Stimulated activated CD8-positive, alpha-beta memory T cell treated with anti-CD3 and anti-CD28 coated beads, Interleukin-4, amount 100 ng/mL, for 24 hours (primary cell): ENCODE results near the gene ATXN3L.
"Not testable (repeated sequence)": the region's sequence is repeated elsewhere in the genome, so short reads cannot be mapped to it uniquely, and the experiment has no call there.

ENCODE experiments used
- DNase-seq: peaks from one replicate; pipeline ENCODE4 v3.0.0-alpha.2; 2020; ENCODE audit warnings: low read depth

Gene ATXN3L

DNA sequence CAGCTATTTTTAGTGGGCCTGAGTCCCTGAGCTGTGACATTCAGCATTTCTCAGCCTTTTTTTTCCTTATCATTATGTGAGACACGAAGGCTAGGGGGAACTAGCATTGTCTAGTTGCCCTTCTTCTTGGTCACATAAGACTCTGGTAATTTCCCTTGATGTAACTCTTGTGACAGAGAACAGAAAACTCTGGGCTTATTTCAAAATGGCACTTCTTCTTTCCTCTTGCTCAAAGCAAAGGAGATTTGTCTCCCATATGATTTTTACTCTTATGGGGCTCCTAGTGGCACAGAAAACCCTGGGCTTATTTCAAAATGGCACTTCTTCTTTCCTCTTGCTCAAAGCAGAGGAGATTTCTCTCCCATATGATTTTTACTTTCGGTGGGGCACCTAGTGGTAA is 14.7 kb downstream of the ATXN3L start:
- no peak for DNase-seq

DNA sequence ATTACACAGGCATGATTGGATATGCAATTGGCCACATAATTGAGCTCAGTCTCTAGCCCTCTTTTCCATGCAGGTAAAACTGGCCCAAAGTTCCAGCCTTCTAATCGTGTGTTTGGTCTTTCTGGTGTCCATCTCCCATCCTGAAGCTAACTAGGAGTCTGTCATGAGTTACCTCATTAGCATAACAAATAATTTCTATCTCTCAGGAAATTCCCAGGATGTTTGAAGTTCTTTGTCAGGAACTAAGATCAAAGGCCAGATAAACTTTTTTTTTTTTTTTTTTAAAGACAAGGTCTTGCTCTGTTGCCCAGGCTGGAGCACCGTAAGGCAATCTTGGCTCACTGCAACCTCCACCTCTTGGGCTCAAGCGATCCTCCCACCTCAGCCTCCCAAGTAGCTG is 15.8 kb downstream of the ATXN3L start:
- DNase-seq: no peak

DNA sequence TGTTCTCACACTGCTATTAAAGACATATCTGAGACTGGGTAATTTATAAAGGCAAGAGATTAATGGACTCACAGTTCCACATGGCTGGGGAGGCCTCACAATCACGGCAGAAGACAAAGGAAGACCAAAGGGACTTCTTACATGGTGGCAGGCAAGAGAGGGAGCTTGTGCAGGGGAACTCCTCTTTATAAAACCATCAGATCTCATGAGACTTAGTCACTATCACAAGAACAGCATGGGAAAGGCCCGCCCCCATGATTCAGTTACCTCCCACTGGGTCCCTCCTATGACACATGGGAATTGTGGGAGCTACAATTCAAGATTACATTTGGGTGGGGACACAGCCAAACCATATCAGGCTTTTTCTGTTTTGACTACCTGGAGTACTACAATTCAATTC is 16.6 kb downstream of the ATXN3L start:
- not testable (repeated sequence) for DNase-seq

DNA sequence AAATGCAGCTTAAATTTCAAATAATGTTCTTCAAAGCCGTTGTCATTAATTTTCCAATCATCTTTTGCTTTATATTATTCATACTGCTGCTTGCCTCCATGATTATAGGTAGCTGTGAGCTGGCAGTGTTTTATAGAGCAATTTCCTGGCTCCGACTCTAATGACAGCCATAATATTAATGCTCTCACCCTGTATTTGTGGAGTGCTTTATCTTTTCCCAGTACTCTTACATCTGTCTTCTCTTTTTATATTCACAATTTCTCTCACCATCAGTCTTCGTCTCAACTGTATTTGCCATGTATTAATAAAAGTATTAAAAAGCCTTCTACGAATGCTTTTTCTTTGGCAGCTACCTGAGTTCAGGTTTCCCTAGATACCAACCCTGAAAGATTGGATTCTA is 21.0 kb downstream of the ATXN3L start:
- no peak for DNase-seq

DNA sequence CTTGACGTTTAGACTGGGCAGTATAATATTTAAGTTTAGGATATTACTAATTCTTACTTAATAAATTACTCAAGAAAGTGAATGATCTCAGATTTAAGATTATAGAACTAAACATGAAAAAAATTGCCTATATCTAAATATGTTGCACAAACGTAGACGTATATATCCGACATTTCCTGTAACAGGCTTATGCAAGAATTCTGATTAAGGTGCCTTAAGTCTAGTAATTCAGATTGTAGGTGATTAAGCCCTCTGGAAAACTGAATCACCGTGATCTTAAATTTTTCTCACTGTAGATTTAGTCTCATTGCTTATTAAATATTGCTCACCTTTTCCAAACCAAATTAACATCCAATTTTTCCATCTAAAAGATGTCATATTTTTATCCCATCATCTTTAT is 24.0 kb downstream of the ATXN3L start:
- DNase-seq: no peak

DNA sequence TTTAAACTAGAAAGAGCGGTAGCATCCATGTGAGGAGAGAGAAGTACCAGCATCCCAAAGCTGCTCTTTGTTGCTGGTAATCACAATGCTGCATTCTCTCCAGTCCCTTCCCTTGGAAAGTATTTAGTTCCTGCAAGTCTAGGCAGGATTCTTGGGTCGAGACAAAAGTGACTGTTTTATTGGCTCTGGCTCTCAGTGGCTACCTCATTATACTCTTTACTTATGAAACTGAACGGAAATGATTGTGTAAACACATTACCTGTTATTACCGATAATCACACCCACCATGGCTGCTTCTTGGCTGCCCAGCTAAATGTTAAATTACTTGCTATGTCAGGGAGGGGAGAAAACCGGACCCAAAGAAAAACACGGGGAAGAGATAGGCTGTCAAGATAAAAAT is 26.2 kb downstream of the ATXN3L start:
- no peak for DNase-seq

DNA sequence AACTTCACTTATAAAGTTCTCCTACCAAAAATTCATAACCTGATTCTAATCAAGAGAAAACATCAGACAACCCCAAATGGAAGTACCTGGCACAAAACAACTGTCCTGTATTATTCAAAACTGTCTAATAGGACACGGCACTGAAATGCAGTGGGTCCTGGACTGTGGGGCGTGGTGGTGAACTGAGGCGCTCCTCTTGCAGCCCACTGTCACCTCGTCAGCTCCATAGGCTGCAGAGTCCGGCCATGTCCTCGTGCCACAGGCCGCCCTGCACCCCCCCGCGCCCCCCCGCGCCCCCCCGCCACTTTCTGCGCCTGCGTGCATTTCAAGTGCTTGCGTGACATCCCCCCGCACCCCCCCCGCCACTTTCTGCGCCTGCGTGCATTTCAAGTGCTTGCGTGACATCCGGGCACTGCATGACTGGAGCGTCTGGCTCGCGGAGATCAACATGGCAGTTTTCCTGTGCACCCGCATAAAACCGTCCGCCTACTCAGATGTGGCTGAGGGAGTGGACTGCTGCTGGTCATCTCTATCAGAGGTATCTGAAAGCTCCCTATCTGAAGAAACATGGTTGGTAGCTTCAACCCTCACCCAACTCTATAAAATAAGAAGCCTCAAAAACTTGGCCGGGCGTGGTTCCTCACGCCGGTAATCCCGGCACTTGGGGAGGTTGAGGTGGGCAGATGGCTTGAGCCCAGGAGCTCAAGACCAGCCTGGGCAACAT is 28.8 kb downstream of the ATXN3L start:
- DNase-seq: no peak

DNA sequence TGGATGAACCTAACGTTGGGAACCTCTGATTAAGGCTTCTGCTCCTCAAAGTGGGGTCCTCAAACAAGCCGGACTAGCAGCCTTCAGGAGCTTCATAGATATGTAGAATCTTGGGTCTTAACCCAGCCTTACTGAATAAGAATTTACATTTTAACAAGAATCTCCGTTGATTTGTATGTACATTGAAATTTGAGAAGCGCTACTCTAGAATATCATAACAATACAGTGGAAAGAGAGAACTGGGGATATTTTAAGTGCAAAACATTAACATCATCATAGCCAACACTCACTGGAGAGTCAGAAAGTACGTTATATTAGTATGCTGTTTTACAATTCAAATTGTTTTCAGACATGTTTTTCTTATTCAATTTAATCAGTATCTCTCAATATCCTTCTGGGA is 31.2 kb downstream of the ATXN3L start:
- no peak for DNase-seq

DNA sequence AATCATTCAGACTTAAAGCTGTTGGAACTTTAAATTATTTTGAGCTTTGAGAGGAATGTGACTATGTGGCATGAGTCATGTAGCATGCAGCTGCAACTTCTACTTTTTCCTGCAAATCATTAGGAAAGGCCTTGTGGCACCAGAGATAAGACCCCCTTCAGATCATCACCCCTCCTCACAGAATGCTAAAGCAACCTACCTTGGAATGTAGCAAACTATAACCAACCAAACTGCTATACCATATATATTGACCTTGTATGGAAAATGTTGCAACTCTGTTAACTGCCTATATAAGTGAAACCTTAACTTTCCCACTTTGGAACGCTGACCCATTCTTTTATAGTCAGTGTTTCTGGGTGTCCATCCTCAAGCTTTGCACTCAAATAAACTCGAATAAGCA is 32.0 kb downstream of the ATXN3L start:
- no peak for DNase-seq

DNA sequence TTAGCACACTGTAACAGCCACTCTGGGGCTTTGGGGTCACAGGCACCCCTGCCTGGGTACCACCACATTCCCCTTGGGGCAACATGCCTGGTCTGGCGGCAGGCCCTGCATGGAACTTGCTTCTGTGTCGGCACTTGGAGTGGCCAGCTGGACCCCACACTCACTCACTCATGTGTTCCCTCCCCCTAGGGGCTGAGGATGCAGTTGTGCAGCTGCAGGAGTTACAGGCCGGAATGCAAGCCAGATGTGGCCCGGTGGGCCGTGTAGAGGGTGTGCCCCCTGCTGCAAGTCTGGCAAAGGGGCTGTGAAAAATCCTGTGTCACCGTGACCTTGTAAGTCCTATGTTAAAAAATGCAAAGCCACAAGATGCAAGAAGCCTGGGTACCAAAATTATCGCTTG is 34.2 kb downstream of the ATXN3L start:
- no peak for DNase-seq

DNA sequence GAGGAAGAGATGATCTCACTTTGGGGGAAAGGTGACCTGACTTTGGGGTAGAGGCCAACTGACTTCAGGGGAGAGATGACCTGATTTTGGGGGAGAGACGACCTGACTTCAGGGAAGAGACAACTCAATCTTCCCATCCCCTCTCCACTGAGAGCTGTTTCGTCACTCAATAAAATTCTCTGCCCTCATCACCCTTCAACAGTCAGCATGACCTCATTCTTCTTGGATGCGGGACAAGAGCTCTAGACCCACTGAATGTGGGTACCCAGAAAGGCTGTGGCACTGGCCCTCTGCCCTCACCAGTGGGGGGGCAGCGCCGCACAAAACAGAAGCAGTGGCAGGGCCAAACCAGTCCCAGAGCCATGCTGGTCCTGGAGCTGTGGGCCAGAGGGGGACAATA is 34.6 kb downstream of the ATXN3L start:
- no peak for DNase-seq

DNA sequence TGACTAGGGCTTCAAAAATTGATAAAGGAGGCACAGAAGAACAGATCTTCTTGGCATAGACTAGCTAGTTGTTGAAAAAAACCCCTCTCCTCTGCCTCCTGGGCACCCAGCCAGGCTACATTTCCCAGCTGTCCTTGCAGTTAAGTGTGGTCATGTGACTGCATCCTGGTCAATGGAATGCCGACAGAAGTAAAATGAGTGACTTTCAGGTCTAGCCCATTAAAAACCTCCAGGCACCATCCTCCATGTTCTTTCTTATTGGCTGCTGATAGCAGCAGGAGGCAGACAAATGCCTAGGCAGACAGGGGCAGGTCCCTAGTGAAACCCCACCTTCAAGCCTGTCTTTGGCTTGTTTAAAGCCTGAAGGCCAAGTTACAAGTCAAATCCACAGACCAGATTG is 35.3 kb downstream of the ATXN3L start:
- DNase-seq: no peak

DNA sequence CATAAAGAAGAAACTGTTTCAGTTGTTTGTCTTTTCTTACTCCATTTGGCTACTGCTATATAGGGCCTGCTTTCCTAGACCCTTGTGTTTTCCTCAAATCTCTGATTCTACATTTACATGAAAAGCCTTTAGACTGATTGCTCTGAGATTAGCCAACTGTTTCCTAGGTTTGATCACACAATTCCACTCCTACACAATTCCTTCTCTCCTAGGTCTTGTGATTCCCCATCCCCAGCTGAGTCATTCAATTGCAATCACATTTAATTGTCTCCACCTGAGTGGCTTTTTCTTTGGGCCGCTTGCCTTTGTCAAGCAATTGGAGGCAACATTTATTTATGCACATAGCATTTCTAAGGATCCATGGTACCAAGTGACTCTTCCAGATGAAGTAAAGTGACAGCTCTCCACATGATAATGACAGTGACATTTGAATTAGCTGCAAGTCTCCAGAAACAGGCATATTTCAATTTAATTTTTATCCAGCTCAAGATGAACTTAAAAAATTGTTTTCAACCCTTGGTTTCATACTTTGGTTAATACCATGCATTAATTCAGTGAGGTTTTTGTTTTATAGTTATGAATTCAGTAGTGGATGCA is 35.8 kb downstream of the ATXN3L start:
- no peak for DNase-seq

DNA sequence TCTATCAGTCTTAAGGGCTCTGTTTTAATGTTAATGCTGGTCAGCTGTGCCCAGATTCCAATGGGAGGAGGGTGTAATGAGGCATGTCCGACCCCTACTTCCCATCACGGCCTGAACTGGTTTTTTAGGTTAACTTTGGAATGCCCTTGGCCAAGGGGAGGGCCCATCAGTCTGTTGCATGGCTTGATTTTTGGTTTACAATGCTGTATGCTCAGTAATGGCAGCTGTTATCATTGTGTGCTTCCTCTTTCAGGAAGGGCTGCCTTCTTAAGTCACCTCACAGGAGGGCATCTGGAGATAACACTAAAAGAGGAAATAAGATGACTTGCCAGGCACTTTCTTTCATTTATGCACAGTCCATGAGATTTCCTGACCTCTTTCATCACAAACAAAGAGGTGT is 36.3 kb downstream of the ATXN3L start:
- DNase-seq: no peak

DNA sequence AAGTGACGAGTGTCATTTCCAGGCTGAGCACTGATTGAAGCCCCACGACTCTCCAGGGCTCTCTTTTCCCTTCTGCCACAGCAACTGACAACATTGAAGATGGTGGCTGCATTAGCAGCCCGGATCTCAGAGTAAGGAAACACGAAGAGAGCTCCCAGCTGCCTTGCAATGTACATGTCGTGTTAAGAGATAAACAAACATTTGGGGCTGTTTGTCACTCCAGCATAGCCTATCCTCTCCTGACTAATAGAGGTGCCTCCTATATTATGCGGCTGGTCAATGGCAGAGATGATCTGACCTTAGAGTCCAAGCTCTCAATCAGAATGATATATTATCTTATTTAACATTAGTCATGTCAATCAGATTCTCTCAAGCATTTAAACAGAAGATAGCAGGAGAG is 38.6 kb downstream of the ATXN3L start:
- DNase-seq: no peak

DNA sequence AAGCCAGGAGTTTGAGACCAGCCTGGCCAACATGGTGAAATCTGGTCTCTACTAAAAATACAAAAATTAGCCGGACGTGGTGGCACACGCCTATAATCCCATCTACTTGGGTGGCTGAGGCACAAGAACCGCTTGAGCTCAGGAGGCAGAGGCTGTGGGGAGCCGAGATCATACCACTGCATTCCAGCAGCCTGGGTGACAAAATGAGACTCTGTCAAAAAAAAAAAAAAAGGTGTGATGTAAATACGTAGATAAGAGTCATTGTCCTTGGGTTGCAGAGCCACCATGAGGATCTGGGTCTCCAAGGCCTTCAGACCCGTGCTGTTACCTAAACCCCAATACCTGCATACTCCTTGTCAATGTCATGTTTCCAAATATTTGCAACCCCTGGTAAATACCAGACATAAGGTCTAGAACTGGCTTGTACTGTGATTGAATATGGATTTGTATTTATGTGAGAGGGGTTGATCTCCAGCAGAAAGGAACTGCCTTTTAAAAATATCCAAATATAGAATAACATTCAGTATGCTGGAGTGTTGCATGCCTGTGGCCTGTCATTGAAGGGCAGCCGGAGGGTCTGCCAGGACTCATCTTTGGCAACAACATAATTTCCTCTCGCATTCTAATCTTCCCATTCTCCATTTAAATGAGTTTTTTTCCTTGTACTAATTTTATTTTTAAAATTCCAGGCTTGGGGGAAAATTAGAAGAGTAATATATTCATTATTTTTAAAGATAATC is 40.4 kb downstream of the ATXN3L start:
- no peak for DNase-seq

DNA sequence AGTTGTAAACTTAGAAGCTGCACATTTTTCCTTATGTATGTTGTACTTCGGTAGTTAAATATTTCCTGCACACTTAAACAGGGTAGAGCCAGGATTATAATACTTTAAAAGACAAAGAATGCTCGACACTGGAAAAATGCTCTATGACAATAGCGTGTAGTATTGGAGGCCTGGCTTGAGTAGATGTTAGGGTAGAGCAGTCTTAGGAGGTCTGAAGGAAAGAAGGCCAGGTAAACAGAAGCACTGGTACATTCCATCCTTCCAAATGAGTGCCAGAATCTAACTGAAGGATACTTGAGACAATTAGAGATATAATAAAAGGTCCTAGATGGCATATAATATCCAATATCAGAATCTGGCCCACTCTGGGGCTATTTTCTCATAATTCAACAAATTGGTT is 42.3 kb downstream of the ATXN3L start:
- DNase-seq: no peak

DNA sequence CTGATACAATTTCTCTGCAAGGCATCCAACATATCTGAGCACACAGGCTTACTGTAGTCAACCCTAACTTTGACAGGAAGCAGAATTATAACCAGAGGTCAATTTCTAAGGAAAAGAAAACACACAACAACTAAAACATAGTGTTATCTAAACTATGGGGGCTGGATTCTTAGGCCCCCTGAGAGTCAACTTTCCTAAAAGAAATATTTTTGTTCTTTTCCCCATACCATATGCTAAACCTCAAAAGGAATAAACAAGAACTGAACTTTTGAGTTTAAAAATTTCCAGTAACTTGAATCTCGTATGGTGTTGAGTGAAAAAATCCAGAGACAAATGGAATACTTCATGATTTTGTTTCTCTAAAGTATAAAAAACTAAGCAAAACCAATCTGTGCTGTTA is 42.9 kb downstream of the ATXN3L start:
- no peak for DNase-seq

DNA sequence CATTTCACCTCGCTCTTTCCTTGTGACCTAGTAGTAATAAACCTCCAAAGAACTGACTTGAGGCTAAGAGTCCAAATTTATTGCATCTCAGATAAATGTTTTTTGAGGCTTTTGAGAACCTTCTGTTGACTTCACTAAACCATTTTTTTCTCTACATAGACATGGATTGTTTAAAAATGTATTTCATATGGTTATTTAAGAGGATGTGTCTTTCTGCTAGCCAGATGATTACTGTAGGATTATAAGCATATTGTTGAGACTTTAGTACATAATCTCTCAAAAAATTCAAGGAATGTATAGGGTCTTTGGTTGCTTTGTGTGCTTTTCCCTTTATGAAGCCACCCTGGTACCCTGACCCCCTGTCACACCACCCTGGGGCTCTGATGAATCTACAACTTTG is 44.8 kb downstream of the ATXN3L start:
- no peak for DNase-seq

DNA sequence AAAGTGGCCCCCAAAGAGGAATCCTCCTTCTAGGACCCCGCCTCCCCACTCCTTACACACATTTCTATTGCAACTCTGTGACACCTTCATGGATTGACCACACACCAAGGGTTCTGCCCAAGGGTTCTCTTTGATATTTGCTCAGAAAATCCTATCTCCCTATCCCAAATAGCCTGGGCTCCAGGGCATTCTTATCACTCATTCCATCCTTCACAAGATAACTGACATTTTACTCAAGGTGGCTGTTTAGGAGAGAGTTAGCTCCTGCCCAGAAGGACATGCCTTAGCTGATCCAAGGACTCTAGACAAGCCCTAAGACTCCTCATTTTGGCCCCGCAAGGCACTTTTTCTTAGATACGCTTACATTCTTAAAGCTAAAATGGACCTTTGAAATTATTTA is 47.4 kb downstream of the ATXN3L start:
- DNase-seq: no peak

DNA sequence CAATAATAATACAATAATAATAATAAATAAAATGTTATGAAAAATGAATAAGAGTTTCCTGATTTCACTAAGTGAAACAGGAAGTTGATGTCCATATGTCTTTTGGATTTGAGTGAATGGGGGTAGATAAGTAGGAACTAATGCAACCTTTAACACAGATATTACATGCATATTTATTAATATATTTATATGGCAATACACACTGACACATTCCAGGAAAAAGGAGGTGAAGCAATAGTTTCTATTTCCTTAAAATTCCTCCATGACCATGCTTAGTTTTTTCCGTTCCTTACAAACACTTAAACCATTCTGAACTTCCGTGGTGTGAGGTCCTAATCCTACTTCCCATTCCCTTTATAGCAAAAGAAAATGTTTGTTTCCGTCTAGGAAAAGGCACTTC is 48.3 kb downstream of the ATXN3L start:
- no peak for DNase-seq

DNA sequence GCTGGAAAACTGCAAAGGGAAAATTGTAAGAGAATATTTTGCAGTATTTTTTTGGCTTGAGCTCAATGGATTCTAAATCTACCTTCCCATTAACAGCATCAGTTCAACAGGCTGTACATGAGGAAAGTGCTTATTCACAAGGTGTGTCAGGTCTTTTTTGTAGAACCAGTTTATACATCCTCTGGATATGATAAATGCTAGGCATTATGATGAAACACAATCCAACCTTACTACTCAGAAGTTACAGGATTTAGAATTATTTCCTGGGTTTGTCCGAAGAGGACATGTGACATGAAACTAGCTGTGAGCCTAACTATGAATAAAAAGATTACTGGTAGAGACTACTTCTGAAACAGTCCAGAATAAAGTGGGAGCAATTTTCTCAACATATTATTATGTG is 49.5 kb downstream of the ATXN3L start:
- no peak for DNase-seq

DNA sequence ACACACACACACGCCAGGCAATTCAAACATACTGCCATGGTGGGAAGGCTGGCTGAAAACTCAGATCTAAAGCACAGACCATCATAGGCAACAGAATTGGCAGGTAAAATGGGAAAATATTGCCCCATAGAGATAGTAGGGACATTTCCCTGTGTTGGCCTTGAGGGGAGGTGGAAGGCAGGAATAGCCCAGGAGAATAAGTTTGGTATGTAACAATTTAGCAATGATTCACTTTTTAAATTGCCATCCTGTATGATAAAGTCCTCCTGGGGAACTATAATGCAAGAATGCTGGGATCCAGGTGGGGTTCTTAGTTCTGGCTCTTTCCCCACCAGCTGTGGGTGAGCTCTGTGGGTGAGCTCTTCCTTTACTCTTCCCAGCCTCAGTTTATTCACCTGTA is 51.0 kb downstream of the ATXN3L start:
- DNase-seq: no peak
